NCI-H82 treated with DMSO at 0.1 percent for 48 hours (cell line): ENCODE measurements around the gene ASB3.
"Not testable (repeated sequence)": the region's sequence is repeated elsewhere in the genome, so short reads cannot be mapped to it uniquely, and the experiment has no call there.

Experiments used
- DNase-seq: peaks from one replicate; lab custom pipeline; 2025; ENCODE audit not compliant: unreplicated experiment; lab: John Stamatoyannopoulos, UW

ASB3 gene

GRCh38 chr2:53786705-53787613 is at the start of gene ASB3, which contains the start of gene ERLEC1:
TSS of gene ASB3 (minus strand) at chr2:53786953. CDS start at chr2:53765572, 21,381 bp downstream.
TSS of gene ERLEC1 (plus strand) at chr2:53787044. CDS start at chr2:53787211, 167 bp downstream.
- DNase-seq, result peak; percentile 74

GRCh38 chr2:53829980-53830290 is 43.2 kb upstream of the ASB3 start:
- not testable (repeated sequence) for DNase-seq

- DNase-seq, result no peak
Measured at GRCh38 chr2:53829273-53829979, 42.7 kb upstream of the ASB3 start.

- no peak for DNase-seq
Measured at GRCh38 chr2:53828331-53828730, 41.6 kb upstream of the ASB3 start.

GRCh38 chr2:53827398-53828175 is 40.8 kb upstream of the ASB3 start:
- DNase-seq, result no peak

- DNase-seq, result no peak
Measured at GRCh38 chr2:53826587-53827397, 40.0 kb upstream of the ASB3 start.

GRCh38 chr2:53826030-53826410 is 39.3 kb upstream of the ASB3 start:
- no peak for DNase-seq

GRCh38 chr2:53823639-53824038 is 36.9 kb upstream of the ASB3 start:
- DNase-seq, result not testable (repeated sequence)

GRCh38 chr2:53821810-53822209 is 35.1 kb upstream of the ASB3 start:
- DNase-seq, result no peak

GRCh38 chr2:53820711-53821110 is 34.0 kb upstream of the ASB3 start:
- no peak for DNase-seq

- no peak for DNase-seq
Measured at GRCh38 chr2:53820048-53820447, 33.3 kb upstream of the ASB3 start.

- no peak for DNase-seq
Measured at GRCh38 chr2:53819634-53820033, 32.9 kb upstream of the ASB3 start.

- no peak for DNase-seq
Measured at GRCh38 chr2:53818854-53819435, 32.2 kb upstream of the ASB3 start.

GRCh38 chr2:53813151-53813550 is 26.4 kb upstream of the ASB3 start:
- no peak for DNase-seq

GRCh38 chr2:53811601-53812000 is 24.8 kb upstream of the ASB3 start:
- DNase-seq, result no peak

GRCh38 chr2:53802617-53803151 is 15.9 kb upstream of the ASB3 start:
- peak; percentile 76 for DNase-seq

- no peak for DNase-seq
Measured at GRCh38 chr2:53801547-53801946, 14.8 kb upstream of the ASB3 start.

- no peak for DNase-seq
Measured at GRCh38 chr2:53793821-53794220, 7.1 kb upstream of the ASB3 start.

GRCh38 chr2:53793261-53793660 is 6.5 kb upstream of the ASB3 start:
- DNase-seq, result no peak
